Stimulated activated CD8-positive, alpha-beta memory T cell treated with anti-CD3 and anti-CD28 coated beads, Interleukin-15, amount 100 ng/mL, for 1 hour (primary cell): Measurements from ENCODE around the gene SMURF2.
"Not testable (repeated sequence)": the region's sequence is repeated elsewhere in the genome, so short reads cannot be mapped to it uniquely, and the experiment has no call there.

ENCODE experiments used
- DNase-seq: peaks from one replicate; pipeline ENCODE4 v3.0.0-alpha.2; 2020; ENCODE audit warnings: low read depth

SMURF2 gene

GRCh38 chr17:64664299-64664981 lies 2.3 kb upstream of the SMURF2 start:
- not testable (repeated sequence) for DNase-seq

GRCh38 chr17:64663836-64664235 lies 1.7 kb upstream of the SMURF2 start:
- DNase-seq, result not testable (repeated sequence)

GRCh38 chr17:64662774-64663367 lies 764 bp upstream of the SMURF2 start:
- no peak for DNase-seq

GRCh38 chr17:64661726-64661975 lies 456 bp downstream of the SMURF2 start:
- DNase-seq, result no peak

GRCh38 chr17:64660978-64661725 lies 955 bp downstream of the SMURF2 start:
- DNase-seq, result not testable (repeated sequence)

- DNase-seq, result not testable (repeated sequence)
Observed at GRCh38 chr17:64660195-64660977, 1.7 kb downstream of the SMURF2 start.

- DNase-seq, result no peak
Observed at GRCh38 chr17:64658931-64659330, 3.2 kb downstream of the SMURF2 start.

- DNase-seq, result no peak
Observed at GRCh38 chr17:64657610-64658125, 4.4 kb downstream of the SMURF2 start.

GRCh38 chr17:64655704-64656103 lies 6.4 kb downstream of the SMURF2 start:
- no peak for DNase-seq

- DNase-seq, result no peak
Observed at GRCh38 chr17:64653985-64654355, 8.1 kb downstream of the SMURF2 start.

- no peak for DNase-seq
Observed at GRCh38 chr17:64653325-64653984, 8.7 kb downstream of the SMURF2 start.

GRCh38 chr17:64651889-64652288 lies 10.2 kb downstream of the SMURF2 start:
- no peak for DNase-seq

- no peak for DNase-seq
Observed at GRCh38 chr17:64648234-64648633, 13.9 kb downstream of the SMURF2 start.

- DNase-seq, result no peak
Observed at GRCh38 chr17:64647817-64648216, 14.3 kb downstream of the SMURF2 start.

- DNase-seq, result no peak
Observed at GRCh38 chr17:64639516-64639915, 22.6 kb downstream of the SMURF2 start.

- DNase-seq, result no peak
Observed at GRCh38 chr17:64638552-64639203, 23.4 kb downstream of the SMURF2 start.

GRCh38 chr17:64635647-64636305 lies 26.3 kb downstream of the SMURF2 start:
- no peak for DNase-seq

GRCh38 chr17:64634218-64634617 lies 27.9 kb downstream of the SMURF2 start:
- DNase-seq, result no peak

GRCh38 chr17:64632606-64633005 lies 29.5 kb downstream of the SMURF2 start:
- DNase-seq, result no peak

- no peak for DNase-seq
Observed at GRCh38 chr17:64632194-64632593, 29.9 kb downstream of the SMURF2 start.
